ENCODE results near the gene MTHFR.

MTHFR gene

GRCh38 chr1:11795238-11795890, 10.4 kb downstream of the MTHFR start:
- Histone ChIP-seq H3K9me3 (ENCODE audit: control insufficient read depth, insufficient read depth, low read depth, low read length) (no peaks in the 10 kb centered on the region), H3K4me3 (ENCODE audit: low read depth, low read length) (no peak overlapping the region), H3K27me3 (ENCODE audit: control insufficient read depth, insufficient read depth, low read length) (no peaks in the 10 kb centered on the region), H3K27ac (ENCODE audit: low read depth, low read length) (no peak overlapping the region), H3K9ac (ENCODE audit: low read length) (no peak overlapping the region), H3K4me1 (ENCODE audit: control insufficient read depth, insufficient read depth, low read length) (no peaks in the 10 kb centered on the region), H3K36me3 (ENCODE audit: control insufficient read depth, insufficient read depth, low read length) (peaks cover 69% of the 10 kb centered on the region)

GRCh38 chr1:11794446-11795237, 11.1 kb downstream of the MTHFR start:
- Histone ChIP-seq H3K9me3 (ENCODE audit: control insufficient read depth, insufficient read depth, low read depth, low read length) (no peaks in the 10 kb centered on the region), H3K4me1 (ENCODE audit: control insufficient read depth, insufficient read depth, low read length) (no peaks in the 10 kb centered on the region), H3K4me3 (ENCODE audit: low read depth, low read length) (no peak overlapping the region), H3K27me3 (ENCODE audit: control insufficient read depth, insufficient read depth, low read length) (no peaks in the 10 kb centered on the region), H3K9ac (ENCODE audit: low read length) (no peak overlapping the region), H3K27ac (ENCODE audit: low read depth, low read length) (no peak overlapping the region), H3K36me3 (ENCODE audit: control insufficient read depth, insufficient read depth, low read length) (peaks cover 70% of the 10 kb centered on the region)

- Histone ChIP-seq H3K27ac (ENCODE audit: low read depth, low read length) (no peak overlapping the region), H3K9ac (ENCODE audit: low read length) (no peak overlapping the region), H3K36me3 (ENCODE audit: control insufficient read depth, insufficient read depth, low read length) (peaks cover 64% of the 10 kb centered on the region), H3K4me1 (ENCODE audit: control insufficient read depth, insufficient read depth, low read length) (no peaks in the 10 kb centered on the region), H3K9me3 (ENCODE audit: control insufficient read depth, insufficient read depth, low read depth, low read length) (no peaks in the 10 kb centered on the region), H3K27me3 (ENCODE audit: control insufficient read depth, insufficient read depth, low read length) (no peaks in the 10 kb centered on the region), H3K4me3 (ENCODE audit: low read depth, low read length) (no peak overlapping the region)
Observed at GRCh38 chr1:11793819-11794218, 11.9 kb downstream of the MTHFR start.

GRCh38 chr1:11792106-11792505, 13.7 kb downstream of the MTHFR start:
- H3K4me1 ChIP-seq (ENCODE audit: control insufficient read depth, insufficient read depth, low read length) = peaks cover 16% of the 10 kb centered on the region
- no peaks in the 10 kb centered on the region for H3K9me3 ChIP-seq (ENCODE audit: control insufficient read depth, insufficient read depth, low read depth, low read length)
- H3K36me3 ChIP-seq (ENCODE audit: control insufficient read depth, insufficient read depth, low read length) = peaks cover 64% of the 10 kb centered on the region
- H3K27me3 ChIP-seq (ENCODE audit: control insufficient read depth, insufficient read depth, low read length) = no peaks in the 10 kb centered on the region
- no peak overlapping the region for H3K27ac ChIP-seq (ENCODE audit: low read depth, low read length)
- no peak overlapping the region for H3K4me3 ChIP-seq (ENCODE audit: low read depth, low read length)
- no peak overlapping the region for H3K9ac ChIP-seq (ENCODE audit: low read length)

GRCh38 chr1:11790880-11791715, 14.7 kb downstream of the MTHFR start:
- Histone ChIP-seq H3K9ac (ENCODE audit: low read length) (no peak overlapping the region), H3K36me3 (ENCODE audit: control insufficient read depth, insufficient read depth, low read length) (peaks cover 58% of the 10 kb centered on the region), H3K9me3 (ENCODE audit: control insufficient read depth, insufficient read depth, low read depth, low read length) (no peaks in the 10 kb centered on the region), H3K27ac (ENCODE audit: low read depth, low read length) (no peak overlapping the region), H3K4me1 (ENCODE audit: control insufficient read depth, insufficient read depth, low read length) (peaks cover 26% of the 10 kb centered on the region), H3K27me3 (ENCODE audit: control insufficient read depth, insufficient read depth, low read length) (no peaks in the 10 kb centered on the region), H3K4me3 (ENCODE audit: low read depth, low read length) (no peak overlapping the region)

- Histone ChIP-seq H3K9me3 (ENCODE audit: control insufficient read depth, insufficient read depth, low read depth, low read length) (no peaks in the 10 kb centered on the region), H3K9ac (ENCODE audit: low read length) (no peak overlapping the region), H3K36me3 (ENCODE audit: control insufficient read depth, insufficient read depth, low read length) (peaks cover 51% of the 10 kb centered on the region), H3K4me3 (ENCODE audit: low read depth, low read length) (no peak overlapping the region), H3K4me1 (ENCODE audit: control insufficient read depth, insufficient read depth, low read length) (peaks cover 30% of the 10 kb centered on the region), H3K27ac (ENCODE audit: low read depth, low read length) (no peak overlapping the region), H3K27me3 (ENCODE audit: control insufficient read depth, insufficient read depth, low read length) (no peaks in the 10 kb centered on the region)
Observed at GRCh38 chr1:11790101-11790879, 15.5 kb downstream of the MTHFR start.

- Histone ChIP-seq H3K9me3 (ENCODE audit: control insufficient read depth, insufficient read depth, low read depth, low read length) (no peaks in the 10 kb centered on the region), H3K27ac (ENCODE audit: low read depth, low read length) (no peak overlapping the region; the same call in 1 of the 2 replicates), H3K27me3 (ENCODE audit: control insufficient read depth, insufficient read depth, low read length) (no peaks in the 10 kb centered on the region), H3K4me3 (ENCODE audit: low read depth, low read length) (no peak overlapping the region), H3K4me1 (ENCODE audit: control insufficient read depth, insufficient read depth, low read length) (peaks cover 38% of the 10 kb centered on the region), H3K9ac (ENCODE audit: low read length) (peak overlapping the region; percentile 7), H3K36me3 (ENCODE audit: control insufficient read depth, insufficient read depth, low read length) (peaks cover 42% of the 10 kb centered on the region)
Observed at GRCh38 chr1:11789126-11790067, 16.4 kb downstream of the MTHFR start.

GRCh38 chr1:11788549-11789053, 17.2 kb downstream of the MTHFR start:
- no peak overlapping the region for H3K27ac ChIP-seq (ENCODE audit: low read depth, low read length)
- H3K4me1 ChIP-seq (ENCODE audit: control insufficient read depth, insufficient read depth, low read length) = peaks cover 41% of the 10 kb centered on the region
- no peaks in the 10 kb centered on the region for H3K27me3 ChIP-seq (ENCODE audit: control insufficient read depth, insufficient read depth, low read length)
- H3K9me3 ChIP-seq (ENCODE audit: control insufficient read depth, insufficient read depth, low read depth, low read length) = no peaks in the 10 kb centered on the region
- no peak overlapping the region for H3K9ac ChIP-seq (ENCODE audit: low read length)
- peaks cover 34% of the 10 kb centered on the region for H3K36me3 ChIP-seq (ENCODE audit: control insufficient read depth, insufficient read depth, low read length)
- no peak overlapping the region for H3K4me3 ChIP-seq (ENCODE audit: low read depth, low read length)

GRCh38 chr1:11787804-11788436, 17.8 kb downstream of the MTHFR start:
- no peaks in the 10 kb centered on the region for H3K27me3 ChIP-seq (ENCODE audit: control insufficient read depth, insufficient read depth, low read length)
- H3K36me3 ChIP-seq (ENCODE audit: control insufficient read depth, insufficient read depth, low read length) = peaks cover 32% of the 10 kb centered on the region
- peak overlapping the region; percentile 38; the same call in 1 of the 2 replicates for H3K4me3 ChIP-seq (ENCODE audit: low read depth, low read length)
- H3K4me1 ChIP-seq (ENCODE audit: control insufficient read depth, insufficient read depth, low read length) = peaks cover 41% of the 10 kb centered on the region
- peak overlapping the region; percentile 66 for H3K9ac ChIP-seq (ENCODE audit: low read length)
- H3K27ac ChIP-seq (ENCODE audit: low read depth, low read length) = peak overlapping the region; percentile 6; the same call in 1 of the 2 replicates
- H3K9me3 ChIP-seq (ENCODE audit: control insufficient read depth, insufficient read depth, low read depth, low read length) = no peaks in the 10 kb centered on the region

Data from HUES6 (cell line).